Right hindlimb (tissue), 1 donor: ENCODE results near the gene FYB1.

Experiments
- DNase-seq: peaks from one replicate; pipeline ENCODE4 v3.0.0-alpha.2; 2018

The FYB1 gene

GRCh38 chr5:39203275-39203922 lies 16.0 kb downstream of the FYB1 start:
- no peak for DNase-seq

GRCh38 chr5:39202597-39203274 lies 16.6 kb downstream of the FYB1 start:
- DNase-seq: no peak

- DNase-seq: no peak
Observed at GRCh38 chr5:39201781-39202596, 17.4 kb downstream of the FYB1 start.

- no peak for DNase-seq
Observed at GRCh38 chr5:39201160-39201780, 18.1 kb downstream of the FYB1 start.

- DNase-seq: no peak
Observed at GRCh38 chr5:39200081-39200480, 19.3 kb downstream of the FYB1 start.

GRCh38 chr5:39199335-39199734 lies 20.0 kb downstream of the FYB1 start:
- no peak for DNase-seq

GRCh38 chr5:39198127-39198526 lies 21.2 kb downstream of the FYB1 start:
- DNase-seq: no peak

GRCh38 chr5:39197556-39197955 lies 21.8 kb downstream of the FYB1 start:
- DNase-seq: no peak

- DNase-seq: no peak
Observed at GRCh38 chr5:39195198-39195826, 24.1 kb downstream of the FYB1 start.

GRCh38 chr5:39194466-39195136 lies 24.8 kb downstream of the FYB1 start:
- DNase-seq: no peak

- DNase-seq: no peak
Observed at GRCh38 chr5:39193553-39194465, 25.6 kb downstream of the FYB1 start.

- DNase-seq: no peak
Observed at GRCh38 chr5:39192450-39193160, 26.8 kb downstream of the FYB1 start.

GRCh38 chr5:39191216-39191615 lies 28.1 kb downstream of the FYB1 start:
- no peak for DNase-seq

- no peak for DNase-seq
Observed at GRCh38 chr5:39190311-39191102, 28.9 kb downstream of the FYB1 start.

GRCh38 chr5:39189292-39189955 lies 29.9 kb downstream of the FYB1 start:
- no peak for DNase-seq

GRCh38 chr5:39187831-39188731 lies 31.3 kb downstream of the FYB1 start:
- DNase-seq: no peak

- no peak for DNase-seq
Observed at GRCh38 chr5:39186722-39187539, 32.4 kb downstream of the FYB1 start.
